Measurements from ENCODE around the gene CSF3R. TPM values are rescaled to one million over a fixed set of nuclear protein-coding genes. Genes with fewer than 3 reads are reported as not detected.

Gene CSF3R
- total RNA-seq, 2 experiments from 2014 or later, result not detected

DNA sequence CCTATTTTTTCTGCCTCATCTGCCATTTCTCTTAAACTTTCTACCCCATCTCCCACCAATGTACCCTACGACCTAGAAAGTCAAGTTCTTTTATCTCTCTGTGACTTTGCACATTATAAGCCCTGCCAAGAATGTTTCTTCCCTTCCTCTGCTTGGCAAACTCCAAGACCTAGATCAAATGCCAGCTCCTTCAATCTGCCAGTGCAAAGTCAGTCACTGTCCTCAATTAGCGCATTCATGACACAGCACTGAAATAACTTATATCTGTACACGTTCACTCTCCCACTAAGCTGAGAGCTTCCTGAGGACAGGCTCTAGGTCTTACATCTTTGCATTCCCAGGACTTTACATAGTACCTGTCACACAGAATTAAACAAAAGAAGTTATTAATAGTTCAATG, 63.6 kb downstream of the CSF3R start:
- H3K27me3 Mint-ChIP-seq, result no peaks in the 10 kb centered on the region
- POLR2A ChIA-PET, result interaction anchor here (1.3 to 1.7 kb wide), 2 partner anchors 22 to 33 kb away, joined by 3 to 6 read pairs; partner anchors contain the start of gene STK40
- no peak overlapping the region for H3K27ac Mint-ChIP-seq
- H3K36me3 Mint-ChIP-seq (ENCODE audit: low read depth), result no peaks in the 10 kb centered on the region
- H3K9me3 Mint-ChIP-seq, result no peaks in the 10 kb centered on the region
- CTCF ChIA-PET, result interaction anchor here (1.1 to 3.8 kb wide), 9 partner anchors 16 to 269 kb away, joined by 3 to 68 read pairs (median 7); partner anchors contain the start of genes EVA1B, LSM10, SH3D21 and TRAPPC3
- H3K4me1 Mint-ChIP-seq (ENCODE audit: low read depth), result peaks cover 12% of the 10 kb centered on the region
- DNase-seq, result no peak
- TF ChIP-seq, protein P1, sequence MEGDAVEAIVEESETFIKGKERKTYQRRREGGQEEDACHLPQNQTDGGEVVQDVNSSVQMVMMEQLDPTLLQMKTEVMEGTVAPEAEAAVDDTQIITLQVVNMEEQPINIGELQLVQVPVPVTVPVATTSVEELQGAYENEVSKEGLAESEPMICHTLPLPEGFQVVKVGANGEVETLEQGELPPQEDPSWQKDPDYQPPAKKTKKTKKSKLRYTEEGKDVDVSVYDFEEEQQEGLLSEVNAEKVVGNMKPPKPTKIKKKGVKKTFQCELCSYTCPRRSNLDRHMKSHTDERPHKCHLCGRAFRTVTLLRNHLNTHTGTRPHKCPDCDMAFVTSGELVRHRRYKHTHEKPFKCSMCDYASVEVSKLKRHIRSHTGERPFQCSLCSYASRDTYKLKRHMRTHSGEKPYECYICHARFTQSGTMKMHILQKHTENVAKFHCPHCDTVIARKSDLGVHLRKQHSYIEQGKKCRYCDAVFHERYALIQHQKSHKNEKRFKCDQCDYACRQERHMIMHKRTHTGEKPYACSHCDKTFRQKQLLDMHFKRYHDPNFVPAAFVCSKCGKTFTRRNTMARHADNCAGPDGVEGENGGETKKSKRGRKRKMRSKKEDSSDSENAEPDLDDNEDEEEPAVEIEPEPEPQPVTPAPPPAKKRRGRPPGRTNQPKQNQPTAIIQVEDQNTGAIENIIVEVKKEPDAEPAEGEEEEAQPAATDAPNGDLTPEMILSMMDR (IDR thresholded peaks at IDR 0.05), result no peak
- no peak for ATAC-seq
- intact Hi-C loops (cut with micrococcal nuclease), result no loop called here
- no peak overlapping the region for H3K4me3 Mint-ChIP-seq

- ChIA-PET POLR2A (interaction anchor here (1.0 kb wide), 1 partner anchor 20 kb away, joined by 3 read pairs; the partner anchor contains the start of gene LSM10), CTCF (interaction anchor here (2.0 to 3.8 kb wide), 3 partner anchors 50 to 117 kb away, joined by 4 to 68 read pairs (median 19); no protein-coding TSS in a partner anchor)
- intact Hi-C loops (cut with micrococcal nuclease), result no loop called here
- TF ChIP-seq, protein P1 (IDR thresholded peaks at IDR 0.05), result no peak
- no peaks in the 10 kb centered on the region for H3K27me3 Mint-ChIP-seq
- H3K4me1 Mint-ChIP-seq (ENCODE audit: low read depth), result peaks cover 12% of the 10 kb centered on the region
- no peaks in the 10 kb centered on the region for H3K9me3 Mint-ChIP-seq
- no peak overlapping the region for H3K27ac Mint-ChIP-seq
- DNase-seq (no peak), ATAC-seq (no peak)
- H3K36me3 Mint-ChIP-seq (ENCODE audit: low read depth), result no peaks in the 10 kb centered on the region
- H3K4me3 Mint-ChIP-seq, result no peak overlapping the region
These were observed 64.8 kb downstream of the CSF3R start for GRCh38 chr1:36417931-36418330.

Other genes starting within 250 kb of the CSF3R start
- gene SH3D21, start 176.5 kb downstream of the CSF3R start, total RNA-seq, result 10 to 100 TPM; 17.8 to 21.0 TPM
- gene EVA1B, start 159.3 kb downstream of the CSF3R start, total RNA-seq, result 1 to 10 TPM; 5.8 to 6.5 TPM
- gene STK40, start 97.0 kb downstream of the CSF3R start, total RNA-seq, result 10 to 100 TPM; 41.2 to 44.4 TPM
- gene LSM10, start 85.0 kb downstream of the CSF3R start, total RNA-seq, result 10 to 100 TPM; 43.8 to 46.2 TPM
- 1 to 10 TPM; 1.2 to 1.5 TPM for gene OSCP1, start 32.5 kb downstream of the CSF3R start, total RNA-seq
- 100 to 1,000 TPM; 120 to 129 TPM for gene MRPS15, start 18.5 kb downstream of the CSF3R start, total RNA-seq

All from activated CD8-positive, alpha-beta T cell treated with anti-CD3 and anti-CD28 coated beads for 36 hours (primary cell).